Stimulated activated CD8-positive, alpha-beta memory T cell treated with anti-CD3 and anti-CD28 coated beads, Interleukin-12 subunit alpha, Interleukin-12 subunit beta, amount 100 ng/mL, for 1 hour (primary cell): Measurements from ENCODE around the gene BCL2L15.
A peak's percentile ranks its signal among the peaks of the same experiment; 100 is the strongest.
"Not testable (repeated sequence)": the region's sequence is repeated elsewhere in the genome, so short reads cannot be mapped to it uniquely, and the experiment has no call there.

ENCODE experiments used
- DNase-seq: peaks from one replicate; pipeline ENCODE4 v3.0.0-alpha.2; 2020; ENCODE audit warnings: low read depth

The BCL2L15 gene

DNA sequence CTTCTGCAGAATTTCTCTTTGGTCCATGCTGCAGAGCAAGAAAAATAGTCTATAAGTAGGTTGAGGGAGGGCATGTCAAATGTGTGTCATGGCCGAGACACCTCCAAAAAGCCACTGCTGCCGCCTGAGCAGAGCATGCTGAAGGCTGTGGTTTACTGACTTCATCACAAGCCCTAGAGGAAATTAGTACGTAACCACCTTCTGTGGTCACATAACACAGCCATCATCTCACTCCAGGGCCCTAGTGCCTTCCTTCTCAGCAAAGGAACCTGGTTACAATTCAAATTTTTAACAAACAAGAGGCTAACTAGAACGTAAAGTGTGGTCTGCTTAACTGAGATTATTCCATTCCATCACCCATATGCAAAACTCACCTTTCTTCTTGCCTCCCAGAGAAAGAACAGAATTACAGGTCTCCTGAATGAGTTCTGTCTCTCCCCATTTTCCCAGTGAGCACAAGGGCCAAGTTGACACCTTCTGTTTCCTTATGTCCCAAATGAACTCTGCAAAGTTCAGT lies 15.7 kb downstream of the BCL2L15 start, which contains the start of gene PTPN22:
Gene PTPN22 (minus strand): TSS at position 116 of the 517 bp plus-strand sequence.
- DNase-seq: peak; percentile 69

DNA sequence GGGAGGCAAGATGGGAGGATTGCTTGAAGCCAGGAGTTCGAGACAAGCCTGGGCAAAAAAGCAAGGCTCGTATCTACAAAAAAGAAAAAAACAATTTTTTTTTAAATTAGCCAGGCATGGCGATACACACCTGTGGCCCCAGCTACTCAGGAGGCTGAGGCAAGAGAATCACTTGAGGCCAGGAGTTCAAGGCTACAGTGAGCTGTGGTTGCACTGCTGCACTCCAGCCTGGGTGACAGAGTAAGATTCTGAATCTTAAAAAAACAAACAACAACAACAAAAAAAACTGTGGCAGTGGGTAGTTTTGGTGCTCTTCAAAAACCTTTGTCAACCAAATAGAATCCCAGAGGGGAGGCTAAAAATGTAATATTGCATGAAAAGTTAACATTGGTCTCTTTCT lies 16.6 kb downstream of the BCL2L15 start:
- no peak for DNase-seq

DNA sequence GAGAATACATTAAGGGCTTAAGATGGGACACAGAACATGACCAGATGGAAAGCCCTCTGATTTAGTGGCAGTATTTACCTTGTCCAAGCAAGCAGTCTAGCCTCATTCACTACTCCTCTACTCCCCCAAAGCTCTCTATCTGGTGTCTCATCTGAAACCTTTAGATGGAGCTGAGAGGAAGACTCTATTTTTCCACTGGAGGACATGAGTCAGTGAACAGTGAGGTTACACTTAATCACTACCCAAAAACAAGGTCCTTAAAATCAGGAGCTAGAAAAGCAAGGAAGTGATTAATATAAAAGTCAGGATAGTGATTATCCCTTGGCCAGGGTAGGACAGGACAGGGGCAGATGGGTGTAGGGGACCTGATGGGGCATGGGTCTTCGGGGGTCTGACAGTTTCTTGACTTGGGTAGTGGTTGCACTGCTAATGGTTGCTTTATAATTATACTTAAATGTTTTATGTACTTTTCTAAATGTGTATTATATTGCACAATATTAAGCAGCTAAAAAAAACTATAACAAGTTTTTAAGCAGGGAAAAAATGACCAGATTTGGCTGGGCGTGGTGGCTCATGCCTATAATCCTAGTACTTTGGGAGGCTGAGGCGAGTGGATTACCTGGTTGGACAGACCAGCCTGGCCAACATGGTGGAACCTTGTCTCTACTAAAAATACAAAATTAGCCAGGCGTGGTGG lies 18.8 kb downstream of the BCL2L15 start:
- DNase-seq: no peak

DNA sequence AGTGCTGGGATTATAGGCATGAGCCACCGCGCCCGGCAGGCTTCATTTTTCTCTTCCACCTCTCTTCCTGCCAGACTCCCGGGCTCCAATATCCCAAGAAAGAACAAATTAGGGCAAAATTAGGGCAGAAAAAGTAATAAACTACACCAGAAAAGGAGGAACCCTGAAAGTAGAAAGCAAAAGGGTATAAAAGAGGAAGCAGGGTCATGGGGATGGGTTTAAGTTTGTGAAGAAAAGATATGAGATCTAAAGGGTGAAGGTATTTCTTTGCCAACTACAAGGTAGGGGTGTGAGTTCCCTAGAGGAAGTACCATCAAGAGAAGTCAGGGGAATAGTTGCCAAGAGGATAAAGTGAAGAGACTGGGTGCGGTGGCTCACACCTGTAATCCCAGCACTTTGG lies 25.7 kb downstream of the BCL2L15 start:
- DNase-seq: no peak

DNA sequence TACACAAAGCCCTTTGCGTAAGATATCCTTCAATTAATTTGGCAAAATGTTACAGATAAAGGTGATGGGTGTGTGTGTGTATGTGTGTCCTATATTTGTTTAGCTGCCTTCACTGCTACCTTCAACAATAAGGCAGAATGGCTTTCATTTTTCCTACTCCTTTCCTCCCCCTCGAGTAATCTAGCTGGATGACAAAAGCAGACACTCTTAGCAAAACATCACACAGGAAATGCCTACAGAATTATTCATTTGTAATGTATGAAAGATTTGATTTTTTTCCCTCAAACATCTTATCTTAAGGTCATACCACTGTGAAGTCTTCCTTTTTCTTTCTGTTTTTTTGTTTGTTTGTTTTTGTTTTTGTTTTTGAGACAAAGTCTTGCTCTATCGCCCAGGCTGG lies 26.5 kb downstream of the BCL2L15 start:
- no peak for DNase-seq

DNA sequence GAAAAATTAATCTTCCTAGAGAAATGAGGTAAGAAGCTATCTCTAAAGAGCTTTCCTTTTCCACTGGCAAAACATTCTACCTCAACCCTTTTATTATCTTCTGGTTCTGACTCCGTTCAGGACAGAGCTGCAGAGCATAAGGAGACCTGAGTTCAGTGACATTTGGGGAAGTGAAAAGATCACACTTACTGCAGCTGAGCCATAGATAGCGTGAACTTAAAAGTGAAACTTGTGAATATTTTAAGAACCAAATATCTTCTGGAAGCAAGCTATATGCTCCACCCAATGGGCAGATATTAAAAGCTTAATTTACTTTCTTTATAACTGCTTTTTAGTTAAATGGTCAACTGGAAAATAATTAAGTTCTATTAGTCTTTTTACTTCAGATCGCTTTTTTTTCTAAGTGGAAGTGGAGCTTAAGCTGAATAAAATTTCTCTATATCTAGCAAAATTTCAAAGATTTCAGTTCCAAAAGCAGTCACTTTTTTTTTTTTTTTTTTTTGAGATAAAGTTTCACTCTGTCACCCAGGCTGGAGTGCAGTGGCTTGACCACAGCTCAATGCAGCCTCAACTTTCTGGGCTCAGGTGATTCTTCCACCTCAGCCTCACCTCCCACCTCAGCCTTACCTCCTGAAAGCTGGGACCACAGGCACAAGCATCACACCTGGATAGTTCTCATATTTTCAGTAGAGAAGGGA lies 27.8 kb downstream of the BCL2L15 start:
- no peak for DNase-seq

DNA sequence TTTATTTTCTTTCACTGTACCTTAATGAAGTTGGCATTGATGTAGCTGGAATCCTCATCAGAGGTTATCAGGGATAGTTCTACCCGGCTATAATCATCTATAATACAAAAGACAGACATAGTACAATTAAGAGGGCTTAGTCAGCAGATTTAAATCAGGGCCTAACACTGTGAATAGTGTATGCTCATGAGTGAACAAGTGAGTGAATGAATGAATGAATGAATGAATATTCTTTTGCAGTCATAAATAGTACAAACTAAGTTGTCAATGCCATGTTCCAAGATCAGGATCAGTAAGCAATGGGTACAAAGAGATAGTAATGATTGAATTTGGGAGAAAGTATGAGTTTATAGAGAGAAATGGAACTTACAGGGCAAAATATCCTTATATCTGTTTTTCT lies 28.4 kb downstream of the BCL2L15 start:
- DNase-seq: no peak

DNA sequence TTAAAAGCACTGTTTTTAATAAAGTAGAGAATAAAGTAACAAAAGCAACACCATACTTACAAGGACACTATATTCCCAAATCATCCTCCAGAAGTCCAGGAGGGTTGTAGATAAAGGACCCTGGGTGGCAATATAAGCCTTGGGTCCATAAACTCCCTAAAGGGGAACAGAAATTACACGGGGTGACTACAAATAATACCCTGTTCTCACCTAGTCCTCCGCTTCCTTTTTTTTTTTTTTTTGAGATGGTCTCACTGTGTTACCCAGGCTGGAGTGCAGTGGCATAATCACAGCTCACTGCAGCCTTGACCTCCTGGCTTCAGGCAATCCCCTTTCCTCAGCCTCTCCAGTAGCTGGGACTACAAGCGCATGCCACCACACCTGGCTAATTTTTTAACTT lies 29.0 kb downstream of the BCL2L15 start:
- no peak for DNase-seq

DNA sequence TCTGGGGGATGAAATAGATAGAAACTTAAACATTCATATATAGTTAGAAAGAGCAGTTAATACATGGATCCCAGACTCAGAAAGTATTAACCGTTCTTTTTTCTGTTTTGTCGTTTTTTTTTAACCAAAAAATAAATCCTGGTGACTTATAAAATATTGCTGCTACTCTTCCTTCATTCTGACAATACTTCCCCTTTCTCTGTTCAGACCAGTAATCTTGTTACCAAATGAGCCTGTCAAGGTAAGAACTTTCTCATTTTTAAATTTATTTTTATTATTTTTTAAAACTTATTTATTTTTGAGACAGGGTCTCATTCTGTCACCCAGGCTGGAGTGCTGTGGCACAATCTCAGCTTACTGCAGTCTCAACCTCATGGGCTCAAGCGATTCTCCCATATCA lies 29.6 kb downstream of the BCL2L15 start:
- DNase-seq: no peak

DNA sequence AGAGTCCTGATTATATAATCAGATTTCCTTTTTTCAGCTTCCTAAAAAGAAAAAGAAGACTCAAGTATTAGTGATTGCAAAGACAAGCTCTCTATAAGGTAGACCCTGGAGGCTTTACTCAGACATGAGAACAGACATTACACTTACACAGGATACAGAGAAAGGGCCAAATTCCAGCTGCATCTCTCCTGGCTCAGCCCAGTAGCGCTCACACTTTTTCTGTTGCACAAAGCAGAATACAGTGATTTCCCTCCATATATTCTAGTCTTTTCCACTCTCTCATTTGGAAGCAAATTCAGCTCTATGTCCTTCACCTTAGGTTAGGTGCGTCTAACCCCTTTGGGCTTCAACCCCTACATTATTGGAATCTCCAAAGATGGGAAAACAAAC lies 31.0 kb downstream of the BCL2L15 start:
- DNase-seq: no peak

DNA sequence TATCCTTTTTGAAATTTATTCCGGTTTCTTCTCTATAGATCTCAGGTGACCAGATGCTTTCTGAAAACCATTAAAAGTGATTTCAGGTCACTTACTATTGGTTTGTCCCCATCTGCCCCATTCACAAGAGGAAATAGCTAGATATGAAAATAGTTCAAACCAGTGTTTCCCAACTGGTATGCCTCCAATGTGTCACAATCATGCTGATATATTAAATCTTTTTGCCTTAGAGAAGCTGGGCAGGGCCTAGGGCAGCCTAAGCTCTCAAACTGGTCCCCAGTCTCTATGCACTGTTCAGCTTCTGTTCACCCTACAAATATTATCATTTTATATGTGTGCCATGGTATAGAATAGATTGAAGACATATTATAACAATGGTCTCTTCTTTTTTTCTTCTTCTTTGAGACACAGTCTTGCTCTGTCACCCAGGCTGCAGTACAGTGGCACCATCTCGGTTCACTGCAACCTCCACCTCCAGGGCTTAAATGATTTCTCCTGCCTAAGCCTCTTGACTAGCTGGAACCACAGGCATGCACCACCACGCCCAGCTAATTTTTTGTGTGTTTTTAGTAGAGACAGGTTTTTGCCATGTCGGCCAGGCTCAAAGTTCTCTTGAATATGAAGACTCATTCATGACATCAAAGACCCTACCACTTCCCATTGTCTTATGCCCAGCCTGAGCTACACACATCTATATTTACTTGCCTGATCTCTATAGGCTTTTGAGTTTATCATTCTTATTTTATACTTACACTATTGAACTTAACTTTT lies 31.6 kb downstream of the BCL2L15 start:
- DNase-seq: no peak

DNA sequence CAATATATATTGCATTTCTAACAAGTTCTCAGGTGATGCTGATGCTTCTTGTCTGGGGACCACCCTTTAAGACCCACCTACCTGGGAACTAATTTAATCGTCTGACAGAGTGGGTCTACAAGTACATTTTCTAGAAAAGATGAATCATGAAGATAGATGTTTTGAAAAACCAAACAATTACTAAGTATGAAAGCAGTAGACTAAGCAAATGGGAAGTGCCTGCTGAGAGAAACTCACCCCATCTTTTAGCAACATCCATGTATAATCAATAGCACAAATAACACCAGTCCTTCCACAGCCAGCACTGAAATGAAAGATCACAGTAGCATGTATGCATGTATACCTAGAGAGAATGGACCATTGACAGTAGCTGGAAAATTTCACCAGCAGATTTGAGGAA lies 33.1 kb downstream of the BCL2L15 start:
- no peak for DNase-seq

DNA sequence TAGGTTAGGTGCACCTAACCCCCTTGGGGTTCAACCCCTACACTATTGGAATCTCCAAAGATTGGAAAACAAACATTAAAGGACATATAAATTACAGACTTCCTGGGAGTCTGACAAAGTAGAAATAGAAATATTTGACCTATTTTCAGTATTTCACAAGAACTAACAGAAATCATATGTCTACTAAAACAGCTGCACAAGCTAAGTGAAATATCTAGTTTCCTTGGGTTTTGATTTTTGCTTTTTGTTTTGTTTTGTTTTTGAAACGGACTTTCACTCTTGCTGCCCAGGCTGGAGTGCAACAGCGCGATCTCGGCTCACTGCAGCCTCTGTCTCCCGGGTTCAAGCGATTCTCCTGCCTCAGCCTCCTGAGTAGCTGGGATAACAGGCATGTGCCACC lies 34.7 kb downstream of the BCL2L15 start:
- DNase-seq: not testable (repeated sequence)

DNA sequence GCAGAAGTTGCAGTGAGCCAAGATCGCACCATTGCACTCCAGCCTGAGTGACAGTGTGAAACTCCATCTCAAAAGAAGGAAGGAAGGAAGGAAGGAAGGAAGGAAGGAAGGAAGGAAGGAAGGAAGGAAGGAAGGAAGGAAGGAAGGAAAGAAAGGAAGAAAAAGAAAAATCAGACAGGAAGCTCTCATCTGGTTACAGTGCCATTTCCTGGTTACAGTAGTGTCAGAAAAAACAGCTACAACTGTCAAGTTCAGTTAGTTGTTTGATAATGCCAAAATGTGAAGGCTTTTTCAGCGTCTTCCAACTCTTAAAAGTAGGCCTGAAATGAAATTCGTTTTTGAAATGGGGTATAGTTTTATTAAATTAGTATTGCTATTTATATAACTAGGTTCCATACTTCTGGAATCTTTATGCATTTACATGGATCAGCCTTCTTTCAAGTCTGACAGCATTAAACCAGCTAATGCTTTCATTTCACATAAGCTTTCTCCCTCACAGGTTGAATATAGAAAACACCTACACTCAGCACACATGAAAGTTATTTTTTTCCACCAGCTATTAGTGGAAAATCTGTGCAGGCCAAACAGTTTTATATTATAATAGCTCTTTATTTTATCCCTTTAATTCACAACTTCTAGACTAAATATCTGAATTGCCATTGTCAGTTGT lies 37.1 kb downstream of the BCL2L15 start:
- no peak for DNase-seq

DNA sequence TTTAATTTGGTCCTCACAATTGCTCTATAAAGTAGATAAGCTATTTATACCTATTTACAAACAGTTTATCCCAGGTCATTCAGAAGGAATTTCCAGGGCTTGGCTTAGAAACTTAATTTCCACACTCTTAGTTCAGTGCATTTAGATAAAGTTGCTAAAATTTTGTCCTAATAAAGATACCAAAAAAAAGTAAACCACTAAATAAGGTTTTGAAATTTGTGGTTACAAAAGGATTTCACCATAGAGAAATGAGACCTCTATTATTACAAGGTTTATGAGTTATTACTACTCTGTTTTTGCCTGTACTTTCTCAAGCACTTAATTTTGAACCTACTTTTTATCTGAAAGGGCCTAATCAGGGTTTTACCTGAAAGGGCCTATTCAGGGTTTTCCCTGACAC lies 38.3 kb downstream of the BCL2L15 start:
- DNase-seq: no peak

DNA sequence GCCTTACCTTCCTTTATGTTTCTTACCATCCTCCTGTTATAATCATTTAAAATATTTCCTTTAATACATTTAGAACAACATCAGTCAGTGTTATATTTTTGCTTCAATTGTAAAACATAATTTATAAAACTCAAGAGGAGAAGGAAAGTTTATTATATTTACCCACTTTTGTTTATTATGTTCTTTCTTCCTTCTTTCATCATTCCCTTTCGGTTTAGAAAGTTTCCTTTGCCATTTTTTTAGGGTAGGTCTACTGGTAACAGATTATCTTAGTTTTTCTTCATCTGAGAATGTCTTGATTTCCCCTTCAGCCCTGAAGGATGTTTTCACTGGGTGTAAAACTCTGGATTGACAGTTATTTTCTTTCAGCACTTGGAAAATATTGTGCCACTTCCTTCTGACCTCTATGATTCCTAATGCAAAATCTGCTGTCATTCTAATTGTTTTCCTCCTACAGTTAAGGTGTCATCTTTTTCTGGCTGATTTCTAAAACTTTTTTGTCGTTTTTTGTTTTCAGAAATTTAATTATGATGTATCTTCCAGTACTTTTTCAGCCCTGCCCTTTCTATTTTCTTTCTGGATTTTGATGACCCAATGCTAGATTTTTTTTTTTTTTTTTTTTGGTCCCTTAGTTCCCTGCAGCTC lies 40.9 kb downstream of the BCL2L15 start:
- no peak for DNase-seq

DNA sequence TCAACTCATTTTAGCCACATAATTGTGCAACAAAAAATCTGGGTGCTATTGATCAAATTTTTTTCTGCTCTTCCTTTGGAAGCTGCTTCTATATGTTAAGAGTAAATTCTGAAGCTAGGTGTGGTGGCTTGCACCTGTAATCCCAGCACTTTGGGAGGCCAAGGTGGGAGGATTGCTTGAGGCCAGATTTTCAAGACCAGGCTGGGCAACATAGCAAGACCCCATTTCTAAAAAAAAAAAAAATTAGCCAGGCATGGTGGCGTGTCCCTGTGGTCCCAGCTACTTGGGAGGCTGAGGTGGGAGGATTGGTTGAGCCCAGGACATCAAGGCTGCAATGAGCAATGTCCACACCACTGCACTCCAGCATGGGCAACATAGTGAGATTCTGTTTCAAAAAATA lies 50.8 kb downstream of the BCL2L15 start:
- DNase-seq: no peak

DNA sequence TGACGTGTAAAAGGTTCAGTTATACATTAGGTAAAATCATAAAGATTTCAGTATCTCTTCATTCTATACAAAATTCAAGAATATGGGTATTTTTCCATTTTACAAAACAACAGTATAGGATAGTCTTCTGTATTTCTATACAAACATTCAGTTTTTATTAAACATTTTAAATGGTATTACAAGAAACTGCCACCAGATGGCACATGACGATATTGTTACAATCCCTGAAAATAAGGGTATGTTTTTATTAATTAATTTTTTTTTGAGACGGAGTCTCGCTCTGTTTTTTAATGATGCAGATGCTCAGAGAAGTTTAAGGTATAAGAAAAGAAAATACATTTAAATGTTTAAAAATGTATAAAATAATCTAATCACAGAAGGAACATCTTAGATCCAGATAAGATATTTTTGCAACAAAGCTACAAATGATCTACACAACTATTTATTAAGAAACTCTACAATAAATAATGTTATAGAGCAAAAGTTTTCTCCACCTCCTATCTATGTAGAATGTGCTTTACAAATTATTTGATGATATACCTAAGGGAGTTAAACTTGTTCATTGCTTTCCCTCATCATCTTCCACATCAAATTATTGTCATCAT lies 51.6 kb downstream of the BCL2L15 start:
- DNase-seq: peak; percentile 13

DNA sequence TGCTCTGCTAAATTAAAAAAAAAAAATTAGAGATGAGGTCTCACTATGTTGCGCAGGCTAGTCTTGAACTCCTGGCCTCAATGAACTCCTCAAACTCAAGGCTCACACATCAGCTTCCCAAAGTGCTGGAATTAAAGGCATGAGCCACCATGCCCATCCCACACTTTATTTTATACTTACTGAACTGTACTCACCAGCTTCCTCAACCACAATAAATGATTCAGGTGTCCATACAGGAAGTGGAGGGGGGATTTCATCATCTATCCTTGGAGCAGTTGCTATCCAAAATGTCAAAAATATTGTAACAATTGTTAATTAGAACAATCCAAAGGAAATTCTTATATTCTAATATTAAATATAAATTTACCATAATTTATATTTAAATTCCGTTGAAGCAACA lies 52.7 kb downstream of the BCL2L15 start:
- no peak for DNase-seq
